Prostate gland (tissue), 2 donors: ENCODE results near the gene ARL17A.
"Not testable (repeated sequence)": the region's sequence is repeated elsewhere in the genome, so short reads cannot be mapped to it uniquely, and the experiment has no call there.

Source experiments
- POLR2AphosphoS5 ChIP-seq: sonication (generic); formaldehyde crosslinking; IDR thresholded peaks from one replicate; pipeline ENCODE4 v1.6.1; 2017; ENCODE audit warnings: antibody characterized with exemption
- TF ChIP-seq, protein P1 (sequence below), 4 experiments: fragments of 200-600 bp in 2 of 4; fragments of 450-650 bp in 2 of 4; sonication (generic) in 2 of 4; IDR thresholded peaks; 1 replicate in 3 of 4; 2 replicates in 1 of 4; pipeline ENCODE4 v1.5.1; 2016 to 2019; ENCODE audit warnings: antibody characterized with exemption in 4 of 4, mild to moderate bottlenecking in 2 of 4, moderate library complexity in 2 of 4

DNA sequence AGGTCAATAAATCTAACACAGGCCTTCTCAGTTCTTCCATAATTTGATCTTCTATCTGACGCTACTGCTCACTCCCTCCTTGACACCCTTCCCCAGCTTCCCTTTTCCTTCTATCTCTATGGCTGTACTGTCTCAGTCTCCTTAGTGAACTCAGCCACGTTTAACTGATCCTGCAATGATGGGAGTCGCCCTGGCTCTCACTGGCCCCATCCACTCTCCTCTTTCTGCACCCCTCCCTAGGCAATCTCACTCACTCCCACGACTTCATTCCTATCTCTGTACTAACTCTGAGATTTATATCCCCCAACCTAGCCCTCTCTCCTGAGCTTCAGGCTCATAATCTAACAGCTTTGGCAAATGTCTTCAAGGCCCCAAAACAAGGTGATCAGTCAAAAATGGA lies 7.7 kb downstream of the ARL17A start:
- not testable (repeated sequence) for TF ChIP-seq POLR2AphosphoS5
- TF ChIP-seq, protein P1, sequence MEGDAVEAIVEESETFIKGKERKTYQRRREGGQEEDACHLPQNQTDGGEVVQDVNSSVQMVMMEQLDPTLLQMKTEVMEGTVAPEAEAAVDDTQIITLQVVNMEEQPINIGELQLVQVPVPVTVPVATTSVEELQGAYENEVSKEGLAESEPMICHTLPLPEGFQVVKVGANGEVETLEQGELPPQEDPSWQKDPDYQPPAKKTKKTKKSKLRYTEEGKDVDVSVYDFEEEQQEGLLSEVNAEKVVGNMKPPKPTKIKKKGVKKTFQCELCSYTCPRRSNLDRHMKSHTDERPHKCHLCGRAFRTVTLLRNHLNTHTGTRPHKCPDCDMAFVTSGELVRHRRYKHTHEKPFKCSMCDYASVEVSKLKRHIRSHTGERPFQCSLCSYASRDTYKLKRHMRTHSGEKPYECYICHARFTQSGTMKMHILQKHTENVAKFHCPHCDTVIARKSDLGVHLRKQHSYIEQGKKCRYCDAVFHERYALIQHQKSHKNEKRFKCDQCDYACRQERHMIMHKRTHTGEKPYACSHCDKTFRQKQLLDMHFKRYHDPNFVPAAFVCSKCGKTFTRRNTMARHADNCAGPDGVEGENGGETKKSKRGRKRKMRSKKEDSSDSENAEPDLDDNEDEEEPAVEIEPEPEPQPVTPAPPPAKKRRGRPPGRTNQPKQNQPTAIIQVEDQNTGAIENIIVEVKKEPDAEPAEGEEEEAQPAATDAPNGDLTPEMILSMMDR (IDR thresholded peaks at IDR 0.05) = not testable (repeated sequence)
